Stomach (tissue), 4 donors: ENCODE results near the gene ACP3.

Experiments used
- POLR2A ChIP-seq, 4 donors: fragments of 450-650 bp; IDR thresholded peaks; one replicate each; pipeline ENCODE4 v1.6.1; 2016; ENCODE audit warnings: antibody characterized with exemption in 4 of 4, control low read depth in 2 of 4, mild to moderate bottlenecking in 1 of 4, moderate library complexity in 1 of 4
- POLR2AphosphoS5 ChIP-seq, 3 donors: sonication (generic); formaldehyde crosslinking; IDR thresholded peaks; one replicate each; pipeline ENCODE4 v1.6.1; 2016; ENCODE audit warnings: antibody characterized with exemption in 3 of 3
- TF ChIP-seq, protein P1 (sequence below), 7 experiments: fragments of 450-650 bp in 4 of 7; fragments of 200-600 bp in 3 of 7; sonication (generic) in 3 of 7; IDR thresholded peaks; one replicate each; pipeline ENCODE4 v1.5.1; 2016 to 2019; ENCODE audit warnings: antibody characterized with exemption in 7 of 7, control low read depth in 2 of 7, mild to moderate bottlenecking in 1 of 7

- TF ChIP-seq, protein P1, sequence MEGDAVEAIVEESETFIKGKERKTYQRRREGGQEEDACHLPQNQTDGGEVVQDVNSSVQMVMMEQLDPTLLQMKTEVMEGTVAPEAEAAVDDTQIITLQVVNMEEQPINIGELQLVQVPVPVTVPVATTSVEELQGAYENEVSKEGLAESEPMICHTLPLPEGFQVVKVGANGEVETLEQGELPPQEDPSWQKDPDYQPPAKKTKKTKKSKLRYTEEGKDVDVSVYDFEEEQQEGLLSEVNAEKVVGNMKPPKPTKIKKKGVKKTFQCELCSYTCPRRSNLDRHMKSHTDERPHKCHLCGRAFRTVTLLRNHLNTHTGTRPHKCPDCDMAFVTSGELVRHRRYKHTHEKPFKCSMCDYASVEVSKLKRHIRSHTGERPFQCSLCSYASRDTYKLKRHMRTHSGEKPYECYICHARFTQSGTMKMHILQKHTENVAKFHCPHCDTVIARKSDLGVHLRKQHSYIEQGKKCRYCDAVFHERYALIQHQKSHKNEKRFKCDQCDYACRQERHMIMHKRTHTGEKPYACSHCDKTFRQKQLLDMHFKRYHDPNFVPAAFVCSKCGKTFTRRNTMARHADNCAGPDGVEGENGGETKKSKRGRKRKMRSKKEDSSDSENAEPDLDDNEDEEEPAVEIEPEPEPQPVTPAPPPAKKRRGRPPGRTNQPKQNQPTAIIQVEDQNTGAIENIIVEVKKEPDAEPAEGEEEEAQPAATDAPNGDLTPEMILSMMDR (IDR thresholded peaks at IDR 0.05), result no peak
- TF ChIP-seq POLR2A (IDR thresholded peaks at IDR 0.05), result no peak
- TF ChIP-seq POLR2AphosphoS5 (IDR thresholded peaks at IDR 0.05), result no peak
Observed at GRCh38 chr3:132386259-132386658, 69.1 kb downstream of the ACP3 start.
